B cell (primary cell): ENCODE data around the gene GRID2. TPM values are rescaled to one million over a fixed set of nuclear protein-coding genes. Genes with fewer than 3 reads are reported as not detected.

Source experiments
- ATAC-seq: fragments of 200-7000 bp; cut with Tn5 transposase; one replicate; pipeline ENCODE4 v1.10.0; 2021; ENCODE audit warnings: low read depth, mild to moderate bottlenecking, moderate number of reproducible peaks, moderate library complexity
- CTCF ChIA-PET: fragments of 350-600 bp; sonication (Branson Sonifier 250); formaldehyde crosslinking; loops from one replicate; lab custom pipeline; 2021; ENCODE audit warnings: antibody characterized with exemption, inconsistent platforms; lab: Charles Lee
- POLR2A ChIA-PET: fragments of 350-600 bp; sonication (Branson Sonifier 250); formaldehyde crosslinking; loops from one replicate; lab custom pipeline; 2021; ENCODE audit warnings: antibody characterized with exemption; lab: Charles Lee
- DNase-seq: peaks from one replicate; pipeline ENCODE4 v3.0.0; 2013
- H2AFZ ChIP-seq: 2 replicates; pipeline ENCODE4 v1.6.1; 2012; ENCODE audit warnings: mild to moderate bottlenecking, low read depth, low read length; ENCODE audit not compliant: insufficient read depth, poor library complexity, severe bottlenecking
- H3K27ac ChIP-seq, 2 donors: 1 replicate in 1 of 2; 2 replicates in 1 of 2; pipeline ENCODE4 v1.5.1; 2012 to 2013; ENCODE audit warnings: low read length in 2 of 2, mild to moderate bottlenecking in 2 of 2, moderate library complexity in 1 of 2
- H3K27me3 ChIP-seq, 4 experiments: fragments of 200-600 bp in 1 of 4; sonication (generic) in 1 of 4; replicated peaks in 1 of 4; 1 replicate in 2 of 4; 2 replicates in 2 of 4; pipeline versions ENCODE4 v1.6.1 to v1.7.0; 2013 to 2016; ENCODE audit warnings: low read length in 3 of 4, mild to moderate bottlenecking in 2 of 4, mixed read lengths in 1 of 4, moderate library complexity in 1 of 4; ENCODE audit not compliant: insufficient read depth in 4 of 4, control insufficient read depth in 3 of 4; ENCODE audit errors: control extremely low read depth in 1 of 4
- H3K36me3 ChIP-seq, 2 experiments: replicated peaks in 1 of 2; 1 replicate in 1 of 2; 2 replicates in 1 of 2; pipeline versions ENCODE4 v1.6.1 to v1.7.1; 2013; ENCODE audit warnings: low read length in 1 of 2; ENCODE audit not compliant: insufficient read depth in 2 of 2, control insufficient read depth in 1 of 2; ENCODE audit errors: control extremely low read depth in 1 of 2, extremely low read depth in 1 of 2
- H3K4me1 ChIP-seq, 2 donors: fragments of 200-600 bp in 1 of 2; sonication (generic) in 1 of 2; 1 replicate in 1 of 2; 2 replicates in 1 of 2; pipeline versions ENCODE4 v1.5.1 to v1.6.1; 2013 to 2017; ENCODE audit warnings: low read length in 2 of 2; ENCODE audit not compliant: control insufficient read depth in 2 of 2, insufficient read depth in 2 of 2
- H3K4me2 ChIP-seq: replicated peaks from 2 replicates; pipeline ENCODE3; 2012; ENCODE audit warnings: mild to moderate bottlenecking, low read depth, low read length; ENCODE audit not compliant: poor library complexity, severe bottlenecking
- H3K4me3 ChIP-seq, 5 experiments: fragments of 200-600 bp in 1 of 5; sonication (generic) in 1 of 5; 1 replicate in 3 of 5; 2 replicates in 2 of 5; pipeline versions ENCODE4 v1.5.1 to v1.7.0; 2011 to 2016; ENCODE audit warnings: low read length in 4 of 5, mild to moderate bottlenecking in 4 of 5, low read depth in 2 of 5, control low read depth in 1 of 5, moderate library complexity in 1 of 5; ENCODE audit not compliant: insufficient read depth in 1 of 5; ENCODE audit errors: control extremely low read depth in 1 of 5, extremely low read depth in 1 of 5
- H3K79me2 ChIP-seq: fragments of 200-600 bp; sonication (generic); one replicate; pipeline ENCODE4 v1.6.0; 2016; ENCODE audit warnings: low read length; ENCODE audit not compliant: control insufficient read depth, insufficient read depth
- H3K9ac ChIP-seq: fragments of 200-600 bp; sonication (generic); 2 replicates; pipeline ENCODE4 v1.6.1; 2017; ENCODE audit warnings: mild to moderate bottlenecking, low read length, moderate library complexity
- H3K9me3 ChIP-seq, 3 donors: one replicate each; pipeline versions ENCODE4 v1.6.1 to v1.7.1; 2013; ENCODE audit warnings: low read length in 2 of 3; ENCODE audit not compliant: control insufficient read depth in 2 of 3, insufficient read depth in 1 of 3; ENCODE audit errors: control extremely low read depth in 1 of 3
- H4K20me1 ChIP-seq: 2 replicates; pipeline ENCODE4 v1.6.0; 2012; ENCODE audit warnings: mild to moderate bottlenecking, low read length; ENCODE audit not compliant: insufficient read depth, control insufficient read depth, poor library complexity, severe bottlenecking
- H3K27ac Mint-ChIP-seq: one replicate; pipeline ENCODE4 v1.8.0; 2021; ENCODE audit warnings: mixed read lengths
- H3K27me3 Mint-ChIP-seq: one replicate; pipeline ENCODE4 v1.8.0; 2021; ENCODE audit warnings: mixed read lengths
- H3K4me1 Mint-ChIP-seq: one replicate; pipeline ENCODE4 v1.8.0; 2021; ENCODE audit warnings: mixed read lengths
- H3K4me3 Mint-ChIP-seq: one replicate; pipeline ENCODE4 v1.8.0; 2021; ENCODE audit warnings: mixed read lengths
- H3K9me3 Mint-ChIP-seq: one replicate; pipeline ENCODE4 v1.8.0; 2022; ENCODE audit warnings: mixed read lengths; ENCODE audit not compliant: insufficient read depth
- CTCF ChIP-seq: fragments of 200-600 bp; IDR thresholded peaks from one replicate; pipeline ENCODE4 v1.8.0; 2022; ENCODE audit warnings: antibody characterized with exemption, mild to moderate bottlenecking
- EZH2 ChIP-seq: IDR thresholded peaks from 2 replicates; pipeline ENCODE4 v1.6.1; 2012; ENCODE audit warnings: borderline replicate concordance, low read depth, mild to moderate bottlenecking, moderate library complexity, low read length; ENCODE audit not compliant: insufficient read depth, poor library complexity, severe bottlenecking
- WGBS: methylation state at CpG from one replicate; pipeline ENCODE4 v1.1.5; 2013; ENCODE audit warnings: missing lambda C conversion rate; ENCODE audit not compliant: insufficient coverage; 5-methylcytosine and 5-hydroxymethylcytosine counted together
- intact Hi-C: fragments of 100-400 bp; cut with micrococcal nuclease; formaldehyde crosslinking; loops from one replicate; pipeline ENCODE4 v1.10.0; 2022
- polyA plus RNA-seq: library from polyadenylated mRNA; depleted of rRNA; stranded (reverse); fragments of >200 nt; gene quantifications from 2 replicates; pipeline ENCODE4 v1.2.3, GENCODE V29; 2012
- total RNA-seq, 2 donors: library from RNA; stranded (reverse); fragments of 120-200 nt in 1 of 2; gene quantifications; 1 replicate in 1 of 2; 2 replicates in 1 of 2; pipeline versions ENCODE4 v1.2.3 to v1.2.4, GENCODE V29; 2013 to 2022

GRID2 gene
- total and polyA plus RNA-seq, 2 donors (not counting 1 experiment from before 2014, with no cell fraction given): not detected

- Histone ChIP-seq H3K4me2 (no peak overlapping the region), H3K9me3 (peaks cover 0 to 1% (median 0%) of the 10 kb centered on the region in 3 donors), H3K27me3 (no peaks in the 10 kb centered on the region), H3K4me3 (no peak overlapping the region), H4K20me1 (no peaks in the 10 kb centered on the region), H3K79me2 (no peaks in the 10 kb centered on the region), H2AFZ (no peak overlapping the region), H3K4me1 (no peaks in the 10 kb centered on the region), H3K27ac (no peak overlapping the region), H3K9ac (no peak overlapping the region), H3K36me3 (no peaks in the 10 kb centered on the region)
- Mint-ChIP-seq H3K27me3 (no peaks in the 10 kb centered on the region), H3K27ac (no peak overlapping the region), H3K9me3 (no peaks in the 10 kb centered on the region), H3K4me3 (no peak overlapping the region), H3K4me1 (no peaks in the 10 kb centered on the region)
- POLR2A ChIA-PET: no interaction called here
- no peak for DNase-seq
- TF ChIP-seq EZH2 (no peak), CTCF (no peak)
- intact Hi-C loops: no loop called here
- CTCF ChIA-PET: no interaction called here
- no peak for ATAC-seq
- WGBS: 93% methylated on average over 2 of the region's 2 CpGs
These were observed 41.4 kb upstream of the GRID2 start for GRCh38 chr4:92262371-92262770.

- no peaks in the 10 kb centered on the region for H3K79me2 ChIP-seq
- POLR2A ChIA-PET: no interaction called here
These were observed 40.8 kb upstream of the GRID2 start for GRCh38 chr4:92263010-92263409.

More at GRCh38 chr4:92263010-92263409, 40.8 kb upstream of the GRID2 start:
- TF ChIP-seq EZH2 (no peak), CTCF (no peak)
- Histone ChIP-seq H3K27ac (no peak overlapping the region), H3K4me3 (no peak overlapping the region), H3K9ac (no peak overlapping the region), H3K4me2 (no peak overlapping the region), H4K20me1 (no peaks in the 10 kb centered on the region), H3K4me1 (no peaks in the 10 kb centered on the region), H3K27me3 (no peaks in the 10 kb centered on the region), H3K9me3 (peaks cover 0 to 1% (median 0%) of the 10 kb centered on the region in 3 donors), H2AFZ (no peak overlapping the region), H3K36me3 (no peaks in the 10 kb centered on the region)
- no peak for DNase-seq
- Mint-ChIP-seq H3K4me1 (no peaks in the 10 kb centered on the region), H3K4me3 (no peak overlapping the region), H3K27ac (no peak overlapping the region), H3K9me3 (no peaks in the 10 kb centered on the region), H3K27me3 (no peaks in the 10 kb centered on the region)
- ATAC-seq: no peak
- intact Hi-C loops: no loop called here
- WGBS: no CpG with 5 or more reads among the region's 2 CpGs
- CTCF ChIA-PET: no interaction called here
